ENCODE data around the gene LHFPL3.

The LHFPL3 gene

DNA sequence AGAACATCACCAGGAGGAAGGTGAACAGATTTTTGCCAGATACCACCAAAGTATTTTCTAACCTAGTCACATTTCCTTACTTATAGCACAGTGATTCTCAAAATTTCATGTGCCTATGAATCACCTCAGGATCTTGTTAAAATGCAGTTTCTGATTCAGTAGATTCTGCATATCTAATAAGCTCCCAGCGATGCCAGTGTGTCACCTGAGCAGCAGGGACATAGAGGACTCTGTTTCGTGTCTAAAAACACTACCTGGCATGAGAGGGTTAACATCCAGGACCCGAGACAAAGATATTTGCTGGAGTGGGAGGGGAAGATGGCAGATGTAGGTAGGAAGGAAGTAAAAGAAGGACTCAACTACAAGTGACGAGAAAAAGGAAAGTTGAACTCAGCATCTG lies 433.5 kb downstream of the LHFPL3 start:
- no peak for DNase-seq

DNA sequence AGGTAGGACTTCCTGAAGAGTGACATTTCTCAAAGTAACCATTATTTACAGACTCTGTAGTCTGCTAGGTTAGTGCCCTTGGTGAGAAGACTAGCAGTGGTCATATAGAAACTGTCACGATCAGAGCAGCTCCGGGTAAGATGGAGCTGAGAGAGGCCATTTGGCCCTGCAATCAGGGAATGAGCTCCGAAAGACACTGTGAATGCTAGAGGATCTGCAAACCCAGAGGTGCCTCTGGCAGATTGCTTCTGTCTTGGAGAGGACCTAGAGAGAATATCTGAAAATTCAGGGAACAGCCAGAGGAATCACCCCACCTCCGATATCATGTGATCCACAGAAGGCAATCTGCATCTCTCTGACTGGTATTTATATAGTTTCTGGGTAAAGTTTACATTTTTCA lies 438.7 kb downstream of the LHFPL3 start:
- no peak for DNase-seq

DNA sequence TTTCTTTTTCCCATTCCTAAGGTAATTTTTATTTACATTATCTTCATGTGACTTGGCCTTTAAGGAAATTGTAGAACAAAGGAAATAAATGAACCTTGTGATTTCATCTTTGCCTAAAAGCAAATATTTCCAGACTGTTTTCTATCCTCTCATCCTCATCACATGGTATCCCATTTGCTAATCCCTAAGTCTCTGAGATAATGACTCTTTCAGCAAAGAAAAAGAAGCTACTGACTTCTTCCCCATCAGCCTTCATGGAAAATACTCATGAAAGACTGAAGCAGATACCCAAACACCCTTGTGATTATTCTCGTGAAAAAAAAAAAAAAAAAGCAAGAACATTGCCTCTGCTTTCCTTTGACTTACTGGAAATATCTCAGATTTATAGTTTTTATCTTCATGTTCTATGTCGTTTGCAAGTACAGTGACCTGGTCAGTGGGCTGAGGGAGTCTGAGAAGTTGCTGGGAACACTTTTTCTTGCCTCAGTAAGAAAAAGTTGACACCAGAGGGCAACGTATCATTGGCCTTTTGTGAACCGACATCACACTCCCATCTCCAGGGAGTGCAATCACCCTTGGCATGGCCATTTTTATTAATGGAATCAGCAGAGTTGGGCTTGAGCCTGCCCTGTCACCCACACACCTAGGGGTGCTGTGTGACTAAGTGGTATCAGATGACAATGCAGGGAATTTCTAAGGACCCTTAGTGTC lies 439.6 kb downstream of the LHFPL3 start:
- no peak for DNase-seq

DNA sequence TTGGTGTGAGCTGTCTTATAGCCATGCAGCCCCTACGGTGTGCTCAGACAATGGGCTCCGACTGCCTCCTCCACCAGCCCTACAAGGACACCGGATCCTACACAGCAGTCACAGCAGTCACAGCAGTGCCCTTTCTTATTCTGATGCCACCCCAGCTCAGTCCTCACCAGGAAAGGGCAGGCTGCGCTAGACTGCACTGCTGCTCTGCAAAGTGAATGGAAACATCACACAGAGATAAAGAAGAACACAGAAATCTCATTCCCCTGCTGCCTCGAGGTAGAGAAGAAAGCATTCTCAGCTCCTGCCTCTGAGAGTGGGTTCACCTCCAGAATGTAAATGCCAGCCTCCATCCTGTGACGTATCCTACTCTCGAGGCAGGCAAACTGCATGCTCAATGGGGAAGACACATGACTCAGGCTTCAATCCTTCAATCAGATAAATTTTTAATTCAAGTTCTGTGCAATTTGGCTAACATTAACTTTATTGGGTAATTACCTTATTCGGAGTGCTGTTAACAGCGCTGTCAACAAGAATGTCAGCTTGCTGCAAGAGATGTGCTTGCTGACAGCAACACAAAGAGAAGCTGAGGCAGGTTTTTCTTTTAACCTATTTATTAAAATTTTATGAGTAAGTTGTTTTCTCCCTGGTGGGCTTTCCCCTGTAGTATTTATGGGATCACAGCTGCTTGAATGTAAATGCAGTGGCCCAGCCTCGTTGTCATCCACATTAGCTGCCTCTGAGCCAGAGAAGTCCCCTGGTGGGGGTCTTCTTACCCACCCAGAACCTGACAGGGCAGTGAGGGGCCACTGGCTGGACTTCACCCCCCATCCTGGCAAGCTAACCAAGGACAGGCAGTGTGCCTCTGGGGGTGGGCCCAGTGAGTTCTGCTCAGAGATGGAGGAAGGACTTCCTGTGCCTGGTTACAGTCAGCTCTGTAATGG lies 444.3 kb downstream of the LHFPL3 start:
- no peak for DNase-seq

DNA sequence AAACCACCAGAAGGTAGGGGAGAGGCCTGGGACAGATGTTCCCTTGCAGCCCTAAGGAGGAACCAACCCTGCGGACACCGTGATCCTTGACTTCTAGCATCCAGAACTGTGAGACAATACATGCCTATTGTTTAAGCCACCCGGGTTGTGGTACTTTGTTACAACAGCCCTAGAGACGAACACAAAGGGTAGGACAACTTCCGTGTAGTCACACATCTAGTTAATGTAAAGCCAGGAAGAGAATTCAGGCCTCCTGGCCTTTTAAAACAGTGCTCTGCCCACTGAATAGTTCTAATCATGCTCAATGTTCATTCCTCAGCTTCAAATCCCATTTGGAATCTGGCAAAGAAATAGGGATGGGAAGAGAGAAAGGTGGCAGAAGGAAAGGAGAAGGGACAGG lies 445.4 kb downstream of the LHFPL3 start:
- DNase-seq: no peak

DNA sequence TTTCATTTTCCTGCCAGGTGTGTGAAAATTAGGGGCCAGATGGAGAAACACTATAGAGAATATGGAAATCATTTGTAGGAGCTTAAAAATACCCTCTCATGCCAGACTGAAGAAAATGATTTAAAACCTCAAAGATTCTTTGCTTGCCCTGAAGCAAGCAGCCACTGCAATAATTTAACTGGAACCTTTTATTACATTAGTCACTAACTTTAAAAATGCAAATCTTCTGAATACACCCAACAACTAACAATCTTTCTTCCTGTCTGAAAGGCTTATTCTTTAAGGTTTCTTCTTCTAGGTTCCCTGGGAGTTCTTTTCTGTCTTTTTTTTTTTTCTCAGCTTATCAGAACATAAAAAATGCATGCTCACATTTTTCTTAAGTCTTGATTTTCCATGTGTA lies 447.1 kb downstream of the LHFPL3 start:
- DNase-seq: no peak

DNA sequence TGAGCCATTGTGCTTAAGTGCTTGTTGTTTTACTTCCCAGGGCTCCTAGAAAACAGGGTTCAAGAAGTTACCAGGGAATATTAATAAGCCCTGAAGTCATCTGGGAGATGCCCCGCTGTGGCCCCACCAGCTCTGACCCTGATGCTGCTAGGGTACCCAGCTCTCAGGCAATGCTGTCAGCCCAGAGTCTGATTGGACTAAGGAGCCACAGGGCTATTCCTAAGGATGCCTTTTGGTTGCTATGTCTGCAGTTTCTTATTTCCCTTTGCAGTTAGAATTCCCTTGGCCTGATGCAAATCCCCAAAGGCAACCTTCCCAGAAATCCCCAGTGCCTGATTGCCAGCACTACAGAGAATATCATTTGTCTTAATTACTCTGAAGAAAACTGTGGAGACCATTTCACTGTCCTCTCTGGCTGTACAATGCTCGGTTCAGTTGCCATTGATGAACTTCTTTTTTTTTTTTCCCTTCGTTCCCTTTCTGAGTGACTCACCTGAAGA lies 448.9 kb downstream of the LHFPL3 start:
- DNase-seq: no peak

DNA sequence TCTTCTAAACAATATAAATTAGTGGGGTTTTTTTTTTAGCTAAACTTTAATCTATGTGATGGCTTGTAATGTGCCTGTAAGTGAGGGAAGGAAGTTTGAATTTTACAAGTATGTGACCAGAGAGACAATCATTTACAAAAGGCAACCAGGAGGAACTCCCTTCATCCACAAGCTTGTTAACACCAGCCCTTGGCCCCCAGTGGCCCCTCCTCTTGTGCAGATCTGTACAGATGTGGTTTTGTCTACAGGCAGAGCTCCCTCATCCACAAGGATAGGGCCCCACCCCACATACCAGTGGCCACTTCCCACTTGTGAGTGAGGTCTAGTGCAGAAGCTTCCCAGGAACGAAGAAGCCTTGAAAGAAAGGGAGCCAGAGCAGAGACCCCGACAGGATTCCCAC lies 451.5 kb downstream of the LHFPL3 start:
- no peak for DNase-seq

DNA sequence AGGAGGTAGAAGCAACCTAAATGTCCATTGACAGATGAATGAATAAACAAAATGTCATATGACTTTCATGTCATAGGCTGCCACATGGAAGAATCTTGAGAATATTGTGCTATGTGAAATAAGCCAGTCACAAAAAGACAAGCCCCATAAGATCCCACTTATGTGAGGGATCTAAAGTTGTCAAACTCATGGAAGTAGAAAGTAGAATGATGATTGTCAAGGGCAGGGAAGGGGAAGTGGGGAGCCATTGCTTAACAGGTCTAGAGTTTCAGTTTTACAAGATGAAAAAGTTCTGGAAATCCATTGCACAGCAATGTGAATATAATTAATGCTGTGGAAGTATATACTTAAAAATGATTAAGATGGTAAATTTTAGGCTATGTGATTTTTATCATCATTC lies 456.3 kb downstream of the LHFPL3 start:
- no peak for DNase-seq

DNA sequence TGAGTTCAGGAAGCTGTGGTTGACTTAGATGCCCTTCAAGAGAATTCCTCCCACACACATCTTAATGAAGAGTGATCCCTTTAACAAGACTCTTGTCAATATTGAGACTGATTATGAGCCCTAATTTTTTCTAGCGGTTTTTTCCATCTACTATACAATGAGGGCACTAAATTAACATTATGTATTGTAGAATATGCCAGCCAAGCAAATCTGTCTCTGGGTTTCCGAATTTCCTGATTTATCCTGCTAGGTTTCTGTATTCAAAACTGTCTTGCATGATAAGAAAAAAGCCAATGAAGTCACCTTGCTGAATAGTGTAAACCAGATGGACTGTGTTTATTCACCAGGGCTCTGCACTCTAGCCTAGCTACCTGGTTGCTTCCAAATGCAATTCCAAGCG lies 461.4 kb downstream of the LHFPL3 start:
- no peak for DNase-seq

DNA sequence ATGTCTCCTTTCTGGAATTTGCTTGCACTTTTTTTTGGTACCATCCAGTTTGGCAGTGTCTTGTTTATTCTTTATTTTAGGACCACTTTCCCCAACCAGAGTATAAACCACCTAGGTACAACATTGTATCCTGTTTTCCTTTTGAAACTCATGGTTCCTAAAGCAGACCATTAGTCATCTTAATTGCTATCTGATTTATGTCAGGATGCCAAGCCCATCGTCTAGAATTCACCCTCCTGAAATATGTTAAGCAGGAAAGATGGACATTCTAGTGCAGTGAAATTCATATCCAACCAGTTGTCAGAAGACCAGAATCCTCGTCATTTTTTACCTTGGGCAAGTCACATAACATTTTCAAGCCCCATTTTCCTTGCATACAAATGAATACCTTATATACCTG lies 462.0 kb downstream of the LHFPL3 start:
- no peak for DNase-seq

DNA sequence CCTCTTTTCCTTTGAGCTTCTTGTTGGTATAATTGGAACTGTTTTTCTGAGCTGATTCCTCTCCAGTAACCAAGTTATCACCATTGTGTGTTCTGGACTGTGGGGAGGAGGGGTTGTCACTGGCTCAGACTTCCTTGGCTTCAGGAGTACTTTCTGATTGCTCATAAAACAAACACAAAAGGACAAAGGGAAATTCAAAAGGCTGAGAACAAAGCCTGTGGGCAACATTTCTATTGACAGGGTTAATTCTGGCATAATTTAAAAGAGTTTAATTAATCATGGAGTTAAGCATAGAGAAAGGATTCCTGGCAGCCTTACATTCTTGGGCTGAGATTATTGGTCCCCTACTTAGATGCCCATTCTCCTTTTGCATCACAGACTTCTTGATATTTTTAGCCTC lies 462.7 kb downstream of the LHFPL3 start:
- no peak for DNase-seq

DNA sequence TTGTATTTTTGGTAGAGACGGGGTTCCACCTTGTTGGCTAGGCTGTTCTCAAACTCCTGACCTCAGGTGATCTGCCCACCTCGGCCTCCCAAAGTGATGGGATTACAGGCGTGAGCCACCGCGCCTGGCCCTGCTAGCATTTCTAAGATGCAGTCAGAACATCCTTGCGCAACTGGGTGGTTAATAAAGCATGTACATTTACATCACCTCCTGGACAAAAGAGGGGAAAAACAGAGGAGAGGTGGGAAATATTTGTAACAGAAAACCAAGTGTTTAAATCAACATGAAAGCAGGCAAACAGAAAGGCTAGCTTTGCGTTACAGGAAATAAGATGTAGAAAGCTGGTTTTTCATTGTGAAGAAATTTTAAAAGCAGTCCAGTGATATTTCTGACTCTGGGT lies 464.7 kb downstream of the LHFPL3 start:
- no peak for DNase-seq

DNA sequence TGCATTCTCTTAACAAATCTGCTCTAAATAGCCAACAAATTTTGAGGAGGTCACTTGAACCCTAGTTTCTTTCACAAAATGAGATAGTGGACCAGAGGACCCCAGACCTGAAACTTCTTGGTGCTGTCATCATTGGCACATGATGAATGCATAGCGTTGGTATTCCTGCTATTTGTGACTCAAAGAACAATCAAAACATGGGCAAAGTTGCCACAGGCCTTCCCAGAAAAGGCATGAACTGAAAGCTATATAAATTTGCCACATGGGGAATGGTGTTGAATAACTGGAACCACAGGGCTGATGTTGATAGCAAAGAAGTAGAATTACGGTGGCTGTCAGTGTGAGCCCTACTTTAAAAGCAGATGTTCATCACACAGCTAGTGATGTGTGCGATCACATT lies 465.8 kb downstream of the LHFPL3 start:
- DNase-seq: no peak

DNA sequence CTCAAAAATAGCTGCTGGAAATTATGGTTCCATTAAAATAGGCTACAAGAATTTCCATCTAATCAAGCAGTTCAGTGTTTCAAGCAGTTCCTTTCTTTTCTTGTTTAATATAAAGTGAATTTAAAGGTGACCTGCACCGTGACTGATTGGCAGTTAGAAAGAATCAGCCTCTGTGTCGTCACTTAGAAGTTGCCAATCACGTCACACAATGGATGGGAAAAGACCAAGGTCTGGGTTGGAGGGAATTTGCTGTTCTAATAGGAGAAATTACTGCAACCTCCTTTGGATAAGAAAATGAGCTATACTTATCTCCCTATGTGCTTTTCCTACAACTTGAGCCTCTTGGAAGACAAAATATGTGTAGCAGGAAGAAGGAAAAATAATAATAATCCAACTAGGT lies 466.2 kb downstream of the LHFPL3 start:
- DNase-seq: no peak

DNA sequence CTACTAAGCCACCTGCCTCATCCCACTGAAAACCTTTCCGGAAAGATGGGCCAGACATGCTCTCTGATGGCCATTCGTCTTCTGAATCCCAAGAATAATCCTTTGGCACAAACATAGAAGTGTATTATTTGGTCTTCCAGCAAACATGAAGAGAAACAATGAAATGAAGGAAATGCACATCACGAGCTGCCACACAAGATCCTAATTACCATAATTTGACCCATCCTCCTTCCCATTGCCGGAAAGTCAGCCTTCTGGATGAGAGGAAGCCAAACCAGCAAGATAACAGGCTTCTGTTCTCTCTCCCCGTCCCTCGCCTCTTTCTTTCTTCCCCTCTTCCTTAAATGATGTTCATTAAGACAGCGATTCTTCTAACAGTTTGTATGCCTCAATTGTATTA lies 466.7 kb downstream of the LHFPL3 start:
- DNase-seq: no peak

DNA sequence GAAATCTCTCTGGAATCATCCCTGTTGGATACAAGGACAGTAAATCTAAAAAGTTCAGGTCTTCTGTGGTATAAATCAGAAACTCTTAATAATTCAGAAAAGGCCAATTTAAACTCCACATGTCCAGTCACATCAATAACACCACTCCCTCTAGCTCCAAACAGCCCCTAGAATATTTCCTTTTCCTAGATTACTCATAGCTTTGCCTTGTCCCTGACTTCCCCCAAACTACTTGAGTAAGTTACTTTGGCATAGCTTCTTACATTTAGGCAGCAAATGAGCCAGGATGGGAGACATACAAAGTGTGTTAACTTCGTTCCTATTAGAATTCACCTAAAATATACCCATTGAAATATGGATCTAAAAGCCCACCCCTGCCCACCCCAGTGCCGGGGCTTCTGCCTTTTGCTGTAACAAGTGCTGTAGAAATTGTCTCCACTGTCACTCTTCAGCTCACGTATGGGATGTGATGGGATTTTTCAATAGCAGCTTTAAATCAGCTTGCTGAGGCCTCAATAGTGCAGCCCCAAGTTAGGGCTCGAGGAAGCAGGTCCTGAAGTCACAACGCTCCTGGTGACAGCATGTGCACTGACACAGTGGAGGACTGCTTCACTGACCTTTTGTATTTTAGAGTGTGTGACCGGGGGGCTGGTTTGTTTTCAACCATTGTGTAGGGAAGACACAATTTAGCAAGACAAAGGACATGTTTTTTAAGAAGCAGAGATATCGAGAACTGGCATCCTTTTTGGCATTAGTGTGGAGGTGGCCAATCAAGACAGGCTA lies 467.4 kb downstream of the LHFPL3 start:
- no peak for DNase-seq

DNA sequence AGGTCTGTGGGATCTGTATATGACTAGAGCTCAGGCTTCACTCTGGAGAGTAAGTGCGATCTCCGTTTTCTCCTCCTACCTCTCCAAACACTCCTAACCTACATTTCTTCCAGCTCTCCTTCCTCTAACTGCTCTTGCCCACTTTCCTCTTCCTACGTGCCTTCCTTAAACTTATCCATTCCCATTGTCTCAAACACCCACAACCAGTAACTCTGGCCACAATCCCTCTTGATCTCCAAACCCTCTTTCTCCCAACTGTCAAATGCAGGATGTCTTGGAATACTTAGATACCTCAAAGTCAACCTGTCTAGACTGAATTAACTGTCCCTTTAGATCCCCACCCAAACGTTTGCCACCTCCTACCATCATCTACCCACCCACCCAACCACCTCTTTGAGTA lies 471.9 kb downstream of the LHFPL3 start:
- DNase-seq: no peak

DNA sequence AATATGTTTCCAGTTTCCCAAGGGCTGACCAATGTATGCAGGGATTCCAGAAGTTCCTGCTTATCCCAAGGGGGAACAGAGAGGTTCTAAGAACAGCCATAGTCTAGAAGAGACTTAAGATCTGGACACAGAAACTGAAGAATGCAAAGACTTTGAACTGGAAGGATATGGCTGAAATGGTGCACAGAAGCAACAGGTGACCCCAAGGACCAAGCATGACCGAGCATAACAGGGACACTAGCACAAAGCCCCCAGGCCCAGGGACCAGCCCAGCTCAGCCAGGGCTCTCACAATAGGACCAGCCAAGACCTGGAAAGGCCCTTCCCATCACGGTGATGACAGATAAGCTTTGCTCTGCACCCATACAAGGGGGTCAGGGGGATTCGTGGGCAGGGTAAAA lies 472.6 kb downstream of the LHFPL3 start:
- no peak for DNase-seq

DNA sequence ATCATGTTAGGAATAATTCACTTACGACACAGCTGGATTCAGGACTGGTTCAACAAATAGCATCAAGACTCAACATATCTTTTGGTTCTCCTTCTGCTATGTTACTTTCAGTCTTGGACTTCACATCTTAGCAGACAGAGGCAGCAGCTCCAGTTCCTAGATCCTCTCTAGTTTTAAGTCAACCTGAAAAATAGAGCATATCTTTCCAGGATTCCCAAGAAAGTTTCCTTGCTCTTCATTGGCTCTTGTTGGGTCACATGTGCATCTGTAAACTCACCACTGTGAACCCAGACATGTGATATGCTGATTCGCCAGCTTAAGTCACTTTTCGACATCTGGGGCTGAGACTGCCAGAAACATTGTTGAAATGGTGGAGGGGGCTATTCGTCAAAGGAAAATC lies 475.5 kb downstream of the LHFPL3 start:
- DNase-seq: no peak

DNA sequence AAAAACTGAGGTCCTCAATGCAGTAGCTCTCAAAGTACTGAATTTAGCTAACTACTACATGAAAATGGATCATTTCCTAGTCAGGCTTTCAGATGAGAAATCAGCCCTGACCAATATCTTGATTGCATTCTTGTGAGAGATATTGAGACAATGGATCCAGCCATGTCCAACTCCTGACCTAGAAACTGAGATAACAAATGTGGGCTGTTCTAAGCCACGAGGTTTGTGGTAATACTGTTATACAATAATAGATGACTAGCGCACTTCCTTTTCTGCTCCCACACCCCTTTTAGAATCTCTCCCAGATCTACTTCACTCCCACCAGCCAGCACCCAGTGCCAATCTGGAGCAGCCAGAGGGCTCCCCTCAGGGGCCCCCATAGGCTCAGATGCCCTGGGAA lies 476.3 kb downstream of the LHFPL3 start:
- DNase-seq: no peak

DNA sequence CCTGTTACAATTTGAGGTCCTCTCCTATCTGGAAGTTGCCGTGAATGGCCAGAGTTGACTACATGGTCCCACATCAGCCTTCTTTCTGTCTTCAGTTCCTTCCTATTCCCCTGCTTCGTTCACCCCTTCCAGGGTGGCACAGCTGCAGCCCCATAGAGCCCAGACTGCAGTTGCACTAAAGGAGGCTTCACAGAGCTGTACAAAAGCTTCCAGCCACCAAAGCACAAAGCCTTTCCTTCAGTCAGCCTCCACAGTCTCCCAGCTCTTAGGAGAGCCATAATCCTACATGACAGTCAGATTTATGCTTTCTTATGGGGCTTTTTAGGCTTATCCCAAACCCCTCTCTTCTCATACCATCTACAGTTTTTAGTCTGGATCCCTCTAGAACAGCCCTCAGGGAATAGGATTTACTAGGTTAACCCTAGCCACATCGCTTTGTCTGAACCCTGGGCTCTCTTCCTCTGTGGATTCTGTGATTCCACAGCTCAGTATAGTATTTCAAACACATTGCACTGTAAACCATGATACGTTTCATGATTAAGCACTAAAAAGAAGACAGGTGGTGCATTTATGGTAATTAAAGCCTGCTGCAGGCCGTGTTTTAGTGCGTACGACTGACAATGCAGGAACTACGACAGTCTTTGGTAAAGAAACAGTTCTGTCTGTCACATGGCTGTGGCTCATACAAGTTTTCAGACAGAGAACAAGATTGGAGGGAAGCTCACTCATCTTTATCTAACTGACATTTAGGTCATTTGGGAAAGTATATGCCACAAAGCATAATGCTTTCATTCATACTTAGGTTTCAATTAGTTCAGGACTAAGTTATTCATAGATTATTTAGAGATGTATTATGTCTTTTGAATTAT lies 477.3 kb downstream of the LHFPL3 start:
- no peak for DNase-seq
